Fibroblast of lung (primary cell): ENCODE data around the gene PSMC5. TPM values are rescaled to one million over a fixed set of nuclear protein-coding genes. Genes with fewer than 3 reads are reported as not detected.

Experiments
- DNase-seq, 2 donors: peaks; one replicate each; pipeline versions ENCODE4 v3.0.0 to v3.0.0-alpha.2; 2010; ENCODE audit warnings: low read depth in 2 of 2
- H2AFZ ChIP-seq: 2 replicates; pipeline ENCODE4 v1.5.1; 2012; ENCODE audit warnings: low read length, control low read depth, inconsistent platforms
- H3K27ac ChIP-seq: 2 replicates; pipeline ENCODE4 v1.5.1; 2011; ENCODE audit warnings: low read length, control low read depth; ENCODE audit not compliant: insufficient read depth
- H3K27me3 ChIP-seq: 2 replicates; pipeline ENCODE4 v1.5.1; 2011; ENCODE audit warnings: mild to moderate bottlenecking, low read length; ENCODE audit not compliant: control insufficient read depth, insufficient read depth
- H3K36me3 ChIP-seq: 2 replicates; pipeline ENCODE4 v1.5.1; 2011; ENCODE audit warnings: low read length; ENCODE audit not compliant: control insufficient read depth, insufficient read depth
- H3K4me1 ChIP-seq: 2 replicates; pipeline ENCODE4 v1.5.1; 2011; ENCODE audit warnings: low read length; ENCODE audit not compliant: control insufficient read depth, insufficient read depth; ENCODE audit errors: extremely low read depth
- H3K4me2 ChIP-seq: 2 replicates; pipeline ENCODE4 v1.5.1; 2011; ENCODE audit warnings: low read length, control low read depth; ENCODE audit not compliant: insufficient read depth; ENCODE audit errors: extremely low read depth
- H3K4me3 ChIP-seq, 4 experiments: fragments of 200-600 bp in 1 of 4; sonication (generic) in 1 of 4; replicated peaks in 1 of 4; 2 replicates each; pipeline ENCODE4 v1.5.1; 2011 to 2016; ENCODE audit warnings: low read length in 4 of 4, low read depth in 3 of 4, mild to moderate bottlenecking in 3 of 4, control low read depth in 2 of 4, inconsistent platforms in 1 of 4, mixed read lengths in 1 of 4; ENCODE audit not compliant: insufficient read depth in 1 of 4; ENCODE audit errors: control extremely low read depth in 1 of 4
- H3K79me2 ChIP-seq: 2 replicates; pipeline ENCODE4 v1.5.1; 2012; ENCODE audit warnings: mild to moderate bottlenecking, low read length, inconsistent platforms; ENCODE audit not compliant: control insufficient read depth, insufficient read depth
- H3K9ac ChIP-seq: 2 replicates; pipeline ENCODE4 v1.5.1; 2011; ENCODE audit warnings: mild to moderate bottlenecking, low read length, control low read depth; ENCODE audit not compliant: insufficient read depth
- H3K9me3 ChIP-seq: 2 replicates; pipeline ENCODE4 v1.5.1; 2012; ENCODE audit warnings: low read depth, low read length; ENCODE audit not compliant: control insufficient read depth, insufficient read depth
- H4K20me1 ChIP-seq: 2 replicates; pipeline ENCODE4 v1.5.1; 2011; ENCODE audit warnings: low read length; ENCODE audit not compliant: control insufficient read depth, insufficient read depth; ENCODE audit errors: extremely low read depth
- CTCF ChIP-seq, 2 donors: IDR thresholded peaks in 1 of 2; conservative IDR thresholded peaks in 1 of 2; 1 replicate in 1 of 2; 2 replicates in 1 of 2; pipeline ENCODE4 v1.5.1; 2011 to 2012; ENCODE audit warnings: low read length in 2 of 2, control low read depth in 1 of 2, inconsistent platforms in 1 of 2, low read depth in 1 of 2, mild to moderate bottlenecking in 1 of 2
- EZH2 ChIP-seq: IDR thresholded peaks from 2 replicates; pipeline ENCODE4 v1.5.1; 2012; ENCODE audit warnings: low read length, control low read depth, mild to moderate bottlenecking; ENCODE audit errors: missing control alignments
- polyA plus RNA-seq, 2 donors: library from polyadenylated mRNA; depleted of rRNA in 1 of 2; stranded (reverse) in 1 of 2; unstranded in 1 of 2; fragments of >200 nt; gene quantifications; 2 replicates each; pipeline ENCODE4 v1.2.1, GENCODE V29; 2011 to 2012; ENCODE audit warnings: missing spikeins in 1 of 2
- total RNA-seq: library from RNA; depleted of rRNA; stranded (reverse); fragments of >200 nt; gene quantifications from 2 replicates; pipeline ENCODE4 v1.2.1, GENCODE V29; 2014

The PSMC5 gene
- total and polyA plus RNA-seq, 2 donors (not counting 1 experiment from before 2014, with no cell fraction given): 66.9 to 216 TPM

- TF ChIP-seq CTCF (conservative IDR thresholded peaks at IDR 0.05 in 1 of 2, IDR thresholded peaks at IDR 0.05 in 1 of 2; ENCODE audit: low read depth in 1 of 2, low read length in 2 of 2) (no peak), EZH2 (no peak)
- Histone ChIP-seq H3K9me3 (no peaks in the 10 kb centered on the region), H3K4me3 (peak overlapping the region in 2 of 4 experiments; percentile 54 to 83), H3K4me2 (no peak overlapping the region), H3K27ac (peak overlapping the region; percentile 80), H3K36me3 (no peaks in the 10 kb centered on the region), H3K79me2 (peaks cover 28% of the 10 kb centered on the region), H3K9ac (no peak overlapping the region), H3K4me1 (peaks cover 11% of the 10 kb centered on the region), H2AFZ (no peak overlapping the region), H3K27me3 (no peaks in the 10 kb centered on the region), H4K20me1 (no peaks in the 10 kb centered on the region)
- DNase-seq: no peak
Measured at GRCh38 chr17:63843910-63844677, 16.9 kb downstream of the PSMC5 start.

GRCh38 chr17:63845509-63845908 lies 18.3 kb downstream of the PSMC5 start:
- H3K27ac ChIP-seq: no peak overlapping the region

More at GRCh38 chr17:63845509-63845908, 18.3 kb downstream of the PSMC5 start:
- no peak for DNase-seq
- Histone ChIP-seq H3K79me2 (peaks cover 16% of the 10 kb centered on the region), H2AFZ (no peak overlapping the region), H3K27me3 (no peaks in the 10 kb centered on the region), H3K9ac (no peak overlapping the region), H3K4me1 (peaks cover 7% of the 10 kb centered on the region), H4K20me1 (no peaks in the 10 kb centered on the region), H3K4me3 (no peak overlapping the region), H3K4me2 (no peak overlapping the region), H3K9me3 (no peaks in the 10 kb centered on the region), H3K36me3 (no peaks in the 10 kb centered on the region)
- TF ChIP-seq CTCF (conservative IDR thresholded peaks at IDR 0.05 in 1 of 2, IDR thresholded peaks at IDR 0.05 in 1 of 2; ENCODE audit: low read depth in 1 of 2, low read length in 2 of 2) (no peak), EZH2 (no peak)
